Keratinocyte (primary cell): ENCODE results near the gene RABGAP1.

ENCODE experiments used
- EZH2 ChIP-seq: IDR thresholded peaks from one replicate; pipeline ENCODE4 v1.6.1; 2012; ENCODE audit warnings: inconsistent platforms, mild to moderate bottlenecking, low read length, moderate library complexity
- TF ChIP-seq, protein P1 (sequence below), 3 experiments: IDR thresholded peaks in 1 of 3; conservative IDR thresholded peaks in 1 of 3; optimal IDR thresholded peaks in 1 of 3; 2 replicates in 2 of 3; 3 replicates in 1 of 3; pipeline versions ENCODE3 to v1.5.1; 2011; ENCODE audit warnings: low read length in 3 of 3, mild to moderate bottlenecking in 3 of 3, moderate library complexity in 2 of 3, control low read depth in 1 of 3, inconsistent platforms in 1 of 3; ENCODE audit not compliant: insufficient read depth in 2 of 3; ENCODE audit errors: extremely low read depth in 1 of 3

DNA sequence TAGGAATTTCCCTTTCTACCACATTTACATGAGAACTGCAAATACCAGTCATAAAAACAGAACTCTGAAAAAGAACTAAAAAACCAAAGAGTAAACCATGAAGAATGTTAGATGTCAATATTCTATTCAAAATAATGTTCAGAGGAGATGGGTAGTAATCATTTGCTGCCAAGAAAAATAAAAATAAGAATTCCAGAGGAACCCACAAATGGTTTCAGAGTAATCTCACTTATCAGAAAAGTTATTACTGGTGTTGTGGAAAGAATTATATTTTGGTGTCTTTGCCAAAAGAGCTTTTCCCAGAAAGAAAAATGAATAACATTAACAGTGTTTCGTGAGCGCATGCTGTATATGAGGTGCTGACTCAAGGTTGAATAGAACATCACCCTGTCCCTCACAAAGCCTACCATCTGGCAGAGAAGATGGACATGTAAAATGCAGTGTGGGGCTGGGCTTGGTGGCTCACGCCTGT lies 128.2 kb downstream of the RABGAP1 start:
- TF ChIP-seq, protein P1, sequence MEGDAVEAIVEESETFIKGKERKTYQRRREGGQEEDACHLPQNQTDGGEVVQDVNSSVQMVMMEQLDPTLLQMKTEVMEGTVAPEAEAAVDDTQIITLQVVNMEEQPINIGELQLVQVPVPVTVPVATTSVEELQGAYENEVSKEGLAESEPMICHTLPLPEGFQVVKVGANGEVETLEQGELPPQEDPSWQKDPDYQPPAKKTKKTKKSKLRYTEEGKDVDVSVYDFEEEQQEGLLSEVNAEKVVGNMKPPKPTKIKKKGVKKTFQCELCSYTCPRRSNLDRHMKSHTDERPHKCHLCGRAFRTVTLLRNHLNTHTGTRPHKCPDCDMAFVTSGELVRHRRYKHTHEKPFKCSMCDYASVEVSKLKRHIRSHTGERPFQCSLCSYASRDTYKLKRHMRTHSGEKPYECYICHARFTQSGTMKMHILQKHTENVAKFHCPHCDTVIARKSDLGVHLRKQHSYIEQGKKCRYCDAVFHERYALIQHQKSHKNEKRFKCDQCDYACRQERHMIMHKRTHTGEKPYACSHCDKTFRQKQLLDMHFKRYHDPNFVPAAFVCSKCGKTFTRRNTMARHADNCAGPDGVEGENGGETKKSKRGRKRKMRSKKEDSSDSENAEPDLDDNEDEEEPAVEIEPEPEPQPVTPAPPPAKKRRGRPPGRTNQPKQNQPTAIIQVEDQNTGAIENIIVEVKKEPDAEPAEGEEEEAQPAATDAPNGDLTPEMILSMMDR (optimal IDR thresholded peaks at IDR 0.05 in 1 of 3, IDR thresholded peaks at IDR 0.05 in 1 of 3, conservative IDR thresholded peaks at IDR 0.05 in 1 of 3; ENCODE audit: extremely low read depth in 1 of 3, insufficient read depth in 2 of 3, low read length in 3 of 3), result no peak
- TF ChIP-seq EZH2, result no peak
